Measurements from ENCODE around the gene ESRP2.

GRCh38 chr16:68265078-68265920 is 29.4 kb upstream of the ESRP2 start:
- TF ChIP-seq CTCF (IDR thresholded peaks at IDR 0.05; ENCODE audit: insufficient read depth, low read length) (no peak), REST (IDR thresholded peaks at IDR 0.05; ENCODE audit: insufficient replicate concordance, low read depth) (no peak), POLR2AphosphoS5 (IDR thresholded peaks at IDR 0.05; ENCODE audit: low read depth) (no peak), GABPA (IDR thresholded peaks at IDR 0.05; ENCODE audit: low read depth) (no peak), SPI1 (IDR thresholded peaks at IDR 0.05; ENCODE audit: borderline replicate concordance, low read depth) (peak; percentile 8; the same call in 1 of the 2 replicates)
